HG03378 (cell line): ENCODE results near the gene TSPOAP1.

Experiments
- ATAC-seq: cut with Tn5 transposase; IDR thresholded peaks from one replicate; pipeline ENCODE4 v1.9.1; 2021; ENCODE audit warnings: mild to moderate bottlenecking, moderate library complexity; ENCODE audit not compliant: unreplicated experiment

The TSPOAP1 gene

GRCh38 chr17:58319173-58320162, 9.1 kb downstream of the TSPOAP1 start:
- no peak for ATAC-seq

GRCh38 chr17:58318627-58319172, 9.9 kb downstream of the TSPOAP1 start:
- ATAC-seq: no peak

GRCh38 chr17:58318065-58318481, 10.5 kb downstream of the TSPOAP1 start:
- ATAC-seq: no peak

GRCh38 chr17:58317421-58318064, 11.1 kb downstream of the TSPOAP1 start:
- peak; percentile 66 for ATAC-seq

GRCh38 chr17:58316260-58316960, 12.2 kb downstream of the TSPOAP1 start:
- no peak for ATAC-seq

- no peak for ATAC-seq
Observed at GRCh38 chr17:58315750-58316149, 12.8 kb downstream of the TSPOAP1 start.

GRCh38 chr17:58315281-58315711, 13.3 kb downstream of the TSPOAP1 start:
- ATAC-seq: no peak

GRCh38 chr17:58314706-58315015, 13.9 kb downstream of the TSPOAP1 start:
- ATAC-seq: no peak

- ATAC-seq: no peak
Observed at GRCh38 chr17:58313815-58314705, 14.5 kb downstream of the TSPOAP1 start.

- ATAC-seq: no peak
Observed at GRCh38 chr17:58312829-58313228, 15.8 kb downstream of the TSPOAP1 start.

GRCh38 chr17:58312021-58312630, 16.5 kb downstream of the TSPOAP1 start:
- ATAC-seq: no peak

- ATAC-seq: no peak
Observed at GRCh38 chr17:58311429-58311894, 17.1 kb downstream of the TSPOAP1 start.

- ATAC-seq: no peak
Observed at GRCh38 chr17:58310511-58311428, 17.8 kb downstream of the TSPOAP1 start.

- ATAC-seq: no peak
Observed at GRCh38 chr17:58309918-58310259, 18.7 kb downstream of the TSPOAP1 start.

- no peak for ATAC-seq
Observed at GRCh38 chr17:58308985-58309917, 19.3 kb downstream of the TSPOAP1 start.

GRCh38 chr17:58308173-58308984, 20.2 kb downstream of the TSPOAP1 start:
- no peak for ATAC-seq
